Occipital lobe (tissue), 2 donors: Measurements from ENCODE around the gene CC2D2B. TPM values are rescaled to one million over a fixed set of nuclear protein-coding genes. Genes with fewer than 3 reads are reported as not detected.
A peak's percentile ranks its signal among the peaks of the same experiment; 100 is the strongest.
"Not testable (repeated sequence)": the region's sequence is repeated elsewhere in the genome, so short reads cannot be mapped to it uniquely, and the experiment has no call there.

Experiments
- DNase-seq: peaks from one replicate; lab custom pipeline; 2025; lab: John Stamatoyannopoulos, UW
- total RNA-seq: library from RNA; depleted of rRNA; stranded (reverse); fragments of >200 nt; gene quantifications from one replicate; pipeline ENCODE4 v1.2.3, GENCODE V29; 2014

The CC2D2B gene
- total RNA-seq, 1 donor from 2014 or later: 2.0 TPM

DNA sequence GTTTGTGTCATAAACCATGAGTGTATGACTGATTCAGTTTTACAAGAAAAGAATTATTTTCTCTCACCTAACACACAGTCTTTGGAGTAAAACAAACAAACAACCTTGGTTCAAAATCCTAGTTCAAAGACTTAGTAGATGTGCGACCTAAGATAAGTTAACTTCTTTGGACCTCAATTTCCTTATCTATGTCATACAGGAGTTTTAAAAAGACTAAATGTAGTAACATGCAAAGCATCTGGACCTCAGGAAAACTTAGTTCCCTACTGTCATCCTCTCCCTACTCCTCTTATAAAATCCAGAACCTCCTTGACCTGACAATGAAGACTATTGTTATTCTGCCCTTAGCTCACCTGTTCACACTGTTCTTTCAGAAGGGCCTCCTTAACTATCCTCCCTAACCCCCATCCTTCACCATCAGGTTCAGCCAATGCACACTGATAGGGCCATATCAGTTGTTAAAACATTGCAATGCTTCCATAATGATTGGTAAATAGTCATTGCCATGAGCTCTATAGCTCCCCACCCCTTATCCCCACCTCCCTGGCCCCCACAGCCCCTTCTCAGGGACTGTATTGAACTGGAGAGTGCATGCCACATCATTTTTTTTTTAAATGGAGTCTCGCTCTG lies 106.8 kb downstream of the CC2D2B start:
- DNase-seq: no peak

DNA sequence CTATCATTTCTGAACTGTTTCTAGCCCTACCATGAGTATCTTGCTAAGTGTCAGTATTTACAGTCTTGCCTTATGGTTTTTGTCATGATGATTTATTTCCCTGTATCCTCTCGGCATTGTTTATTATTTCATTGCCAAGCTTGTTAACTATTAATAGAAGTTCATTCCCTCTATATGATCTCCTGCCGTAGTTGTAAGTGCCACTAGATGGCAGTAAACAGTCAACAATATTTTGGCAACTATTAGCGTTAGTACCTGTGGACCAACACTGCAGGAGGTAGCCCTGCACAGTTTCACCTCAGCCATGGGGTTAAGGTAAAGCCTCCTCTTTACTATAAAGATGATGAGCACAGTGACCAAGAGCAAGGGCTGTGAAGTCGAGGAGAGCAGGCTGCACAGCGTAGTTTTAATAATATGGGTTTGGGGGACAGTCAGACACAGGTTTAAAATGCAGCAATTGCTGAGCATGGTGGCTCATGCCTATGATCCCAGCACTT lies 109.5 kb downstream of the CC2D2B start:
- DNase-seq: no peak

DNA sequence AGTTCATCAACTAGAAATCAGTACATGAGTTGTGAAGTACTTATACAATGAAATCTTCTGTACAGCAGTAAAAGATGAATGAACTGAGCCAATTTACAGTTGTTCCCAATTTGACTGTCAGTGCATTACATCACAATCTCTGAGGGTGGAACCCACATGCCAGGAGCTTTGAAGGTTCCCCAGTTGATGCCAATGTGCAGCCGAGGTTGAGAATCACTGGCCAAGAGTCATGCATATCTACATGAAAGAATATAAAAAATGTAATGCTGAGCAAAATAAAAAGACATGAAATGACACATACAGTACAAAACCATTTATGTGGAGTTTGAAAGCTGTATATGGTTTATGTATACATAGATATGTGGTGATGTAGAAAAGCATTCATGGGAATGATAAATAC lies 113.6 kb downstream of the CC2D2B start:
- no peak for DNase-seq

DNA sequence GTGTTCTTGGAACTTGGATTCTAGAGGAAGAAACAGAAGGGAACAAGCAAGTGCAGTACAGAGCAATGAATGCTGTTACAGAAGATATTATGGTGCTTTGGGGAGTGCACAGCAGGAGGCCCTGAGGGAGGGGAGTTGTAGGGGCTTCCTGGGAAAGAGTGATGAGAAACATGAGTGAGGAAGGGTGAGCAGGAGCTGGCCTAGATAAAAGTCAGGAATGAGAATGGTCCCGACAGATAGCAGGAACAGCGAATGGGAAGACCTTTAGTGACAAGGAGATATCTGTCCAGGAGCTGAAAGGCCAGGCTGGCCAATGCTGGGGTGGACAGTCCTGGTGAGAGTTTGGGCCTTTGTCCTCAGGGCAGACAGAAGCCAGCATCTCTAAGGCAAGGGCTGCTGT lies 115.0 kb downstream of the CC2D2B start:
- DNase-seq: no peak

DNA sequence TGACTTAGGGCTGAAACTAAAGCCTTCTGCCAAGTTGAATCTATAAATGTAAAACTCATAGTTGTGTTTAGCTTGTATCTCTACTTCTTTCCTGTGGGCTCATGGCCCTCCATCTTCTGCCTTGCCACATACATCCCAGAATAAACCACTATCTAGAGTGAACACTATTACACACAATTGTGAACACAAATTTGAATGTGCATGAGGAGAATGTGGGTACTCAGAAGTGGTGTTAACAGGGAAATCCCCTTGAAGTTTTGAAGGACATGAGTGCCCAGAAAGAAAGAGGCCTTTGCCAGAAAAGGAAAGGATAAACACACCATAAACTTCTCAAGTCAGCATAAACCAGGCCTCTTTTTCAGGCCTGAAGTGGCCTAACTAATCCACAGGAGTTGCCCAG lies 115.4 kb downstream of the CC2D2B start:
- no peak for DNase-seq

DNA sequence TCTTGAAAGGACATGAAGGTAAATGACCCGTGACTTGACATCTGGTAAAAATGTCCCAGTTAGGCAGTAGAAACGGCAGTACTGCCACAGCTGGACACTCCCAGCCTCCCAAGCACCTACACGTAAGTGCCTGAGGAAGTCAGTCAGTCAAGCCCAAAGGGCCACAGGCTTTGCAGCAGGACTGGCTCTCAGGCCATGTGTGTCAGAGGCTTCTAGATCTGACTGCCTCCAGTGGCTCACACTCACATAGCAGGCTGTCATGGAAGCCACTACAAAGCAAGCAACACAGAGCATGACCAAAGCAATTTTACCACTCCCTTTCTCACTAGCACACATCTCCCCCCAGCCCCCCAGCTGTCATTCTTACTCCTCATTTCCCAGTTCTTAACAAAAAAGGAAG lies 117.8 kb downstream of the CC2D2B start:
- no peak for DNase-seq

DNA sequence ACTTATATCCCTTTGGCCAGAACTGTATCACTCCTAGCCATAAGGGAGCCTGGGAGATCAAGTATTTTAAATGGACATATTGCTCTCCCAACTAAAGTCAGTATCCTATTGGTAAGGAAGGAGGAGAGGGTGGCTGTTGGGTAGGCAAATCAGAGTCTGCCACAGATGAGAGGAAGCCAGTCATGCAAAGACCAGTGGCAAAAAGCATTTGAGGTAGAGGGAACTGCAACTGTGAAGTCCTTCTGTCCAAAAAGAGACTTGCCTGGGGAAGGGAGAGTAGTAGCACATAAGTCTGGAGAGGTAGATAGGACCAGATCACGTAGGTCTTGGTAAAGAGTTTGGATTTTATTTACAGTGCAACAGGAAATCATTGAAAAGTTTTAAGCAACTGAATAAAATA lies 126.8 kb downstream of the CC2D2B start:
- no peak for DNase-seq

DNA sequence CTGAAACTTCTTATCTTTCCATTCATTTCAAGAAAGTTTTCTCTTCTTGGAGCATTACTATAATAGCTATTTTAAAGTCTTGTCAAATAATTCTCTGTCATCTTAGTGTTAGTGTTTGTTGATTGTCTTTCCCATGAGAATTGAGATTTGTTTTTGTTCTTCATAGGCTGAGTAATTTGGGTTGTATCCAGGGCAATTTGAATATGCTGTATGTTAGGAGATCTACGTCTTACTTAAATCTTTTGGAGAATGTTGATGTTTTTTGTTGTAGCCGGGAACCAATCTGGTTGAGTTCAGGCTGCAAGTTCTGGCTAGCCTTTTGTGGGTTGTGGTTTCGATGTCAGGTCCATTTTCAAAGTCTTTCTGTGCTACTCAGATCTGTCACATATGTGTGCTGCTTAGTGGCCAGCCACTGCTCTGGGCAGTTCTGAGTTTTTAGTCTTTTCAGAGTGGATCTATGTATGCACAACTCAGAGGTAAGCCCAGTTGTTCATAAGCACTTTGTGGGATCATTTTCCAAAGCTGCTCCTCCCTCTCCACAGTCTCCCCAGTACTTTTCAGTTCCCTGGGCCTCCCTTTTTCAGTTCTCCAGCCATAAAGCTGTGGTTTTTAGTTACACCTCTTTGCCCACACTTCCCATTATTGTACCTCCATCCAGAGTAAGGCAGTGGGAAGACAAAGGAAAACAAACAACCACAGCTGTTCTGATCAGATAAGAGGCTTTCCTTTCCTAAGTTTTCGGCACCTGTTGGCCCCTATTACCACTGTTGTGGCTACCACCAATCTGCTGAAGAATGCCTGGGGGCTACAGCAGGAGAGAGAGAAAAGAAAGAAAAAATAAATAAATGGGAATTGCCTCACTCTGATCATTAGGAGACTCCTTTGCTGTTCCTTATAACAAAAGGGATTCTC lies 131.0 kb downstream of the CC2D2B start:
- no peak for DNase-seq

DNA sequence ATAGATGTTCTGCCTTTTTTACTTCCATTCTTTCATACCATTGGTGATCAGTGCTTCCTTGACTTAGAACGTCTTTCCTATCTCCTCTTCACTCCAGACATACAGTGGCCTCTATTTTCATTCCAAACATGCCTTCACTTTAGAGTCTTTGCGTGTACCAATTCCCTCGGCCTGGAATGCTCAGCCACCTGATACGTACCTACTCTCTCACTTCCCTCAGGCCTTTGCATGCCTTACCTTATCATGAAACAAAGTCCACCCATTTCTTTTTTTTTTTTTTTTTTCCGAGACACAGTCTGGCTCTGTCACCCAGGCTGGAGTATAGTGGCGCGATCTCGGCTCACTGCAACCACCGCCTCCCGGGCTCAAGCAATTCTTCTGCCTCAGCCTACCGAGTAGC lies 133.4 kb downstream of the CC2D2B start:
- no peak for DNase-seq

DNA sequence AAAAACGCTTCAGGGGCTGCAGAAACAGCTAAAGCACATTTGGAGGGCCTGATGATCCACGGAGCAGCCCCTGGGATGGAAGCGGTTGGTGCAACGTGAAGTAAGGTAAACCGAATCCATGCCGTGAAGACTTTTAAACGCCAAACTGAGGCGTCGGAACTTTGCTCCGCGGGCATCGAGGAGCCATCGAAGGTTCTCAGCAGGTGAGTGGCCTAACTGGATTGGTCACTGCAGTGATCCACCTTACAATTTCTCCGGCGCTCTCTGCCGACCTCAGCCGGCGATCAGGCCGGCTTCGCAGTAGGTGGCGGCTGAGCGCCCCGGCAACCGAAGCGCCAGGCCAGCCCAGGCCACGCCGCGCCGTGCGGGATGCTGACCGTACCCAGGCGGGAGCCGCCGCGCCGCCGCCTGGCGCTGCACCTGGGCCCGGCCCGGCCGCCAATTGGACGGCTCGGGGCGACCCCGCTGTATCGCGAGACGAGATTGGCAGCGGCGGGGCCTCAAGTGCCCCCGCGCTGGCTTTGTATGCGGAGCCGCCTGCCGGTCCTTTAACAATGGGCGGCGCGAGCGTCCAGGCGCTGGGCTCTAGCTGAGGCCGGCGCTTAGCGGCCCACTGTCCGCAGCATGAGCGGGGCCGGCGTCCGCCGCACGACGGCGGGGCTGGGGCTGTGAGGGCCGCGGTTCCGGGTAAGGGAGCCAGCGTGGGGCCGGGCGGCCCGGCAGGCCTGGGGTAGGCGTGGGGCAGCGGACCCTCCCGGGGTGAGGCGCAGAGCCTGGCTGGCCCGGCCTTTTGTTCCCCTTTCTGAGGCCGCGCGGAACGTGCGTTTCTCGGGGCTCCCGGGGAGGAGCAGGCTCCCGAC lies 135.5 kb downstream of the CC2D2B start, which contains the start of gene CCNJ:
Gene CCNJ (plus strand): TSS at position 551 of the 860 bp plus-strand sequence. CDS start 811 bp downstream, outside the sequence.
- DNase-seq: peak; percentile 78

DNA sequence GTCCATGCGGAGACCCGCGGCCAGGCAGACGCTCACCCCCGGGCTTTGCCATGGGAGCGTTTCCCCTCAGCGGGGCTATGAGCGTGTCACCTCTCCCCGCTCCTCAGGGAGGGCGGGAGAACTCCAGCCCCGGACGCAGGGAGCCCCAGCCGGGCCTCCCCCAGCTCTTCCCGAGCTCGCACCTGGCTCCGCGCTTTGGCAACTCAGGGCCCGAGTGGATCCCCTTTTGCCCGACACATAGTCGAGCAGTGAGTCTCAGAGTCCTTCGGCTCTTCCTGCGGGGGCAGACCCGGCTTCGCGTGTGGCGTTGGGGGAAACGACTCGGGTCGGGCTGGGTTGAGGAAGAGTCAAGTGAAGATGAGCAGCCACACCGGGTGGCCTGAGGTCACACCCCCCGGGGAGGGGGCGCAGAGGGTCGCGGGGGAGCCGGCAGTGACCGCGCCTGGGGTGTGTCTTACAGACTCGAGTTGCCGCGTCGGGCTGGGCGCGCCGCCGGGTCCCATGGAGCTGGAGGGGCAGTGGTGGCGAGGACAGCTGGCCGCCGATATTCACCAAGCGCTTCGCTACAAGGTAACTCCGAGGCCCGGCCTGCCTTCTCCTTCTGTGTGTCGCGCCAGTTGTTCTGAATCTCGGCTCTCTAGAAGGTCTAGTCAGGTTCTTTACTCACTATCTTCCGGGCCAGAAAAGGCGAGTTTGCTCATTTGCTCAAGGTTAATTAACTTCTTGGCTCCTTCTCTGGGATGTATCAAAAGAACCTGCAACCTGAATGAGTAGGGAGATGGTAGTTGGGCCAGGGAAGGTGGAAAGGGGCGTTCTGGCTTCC lies 136.3 kb downstream of the CC2D2B start:
- peak; percentile 48 for DNase-seq

DNA sequence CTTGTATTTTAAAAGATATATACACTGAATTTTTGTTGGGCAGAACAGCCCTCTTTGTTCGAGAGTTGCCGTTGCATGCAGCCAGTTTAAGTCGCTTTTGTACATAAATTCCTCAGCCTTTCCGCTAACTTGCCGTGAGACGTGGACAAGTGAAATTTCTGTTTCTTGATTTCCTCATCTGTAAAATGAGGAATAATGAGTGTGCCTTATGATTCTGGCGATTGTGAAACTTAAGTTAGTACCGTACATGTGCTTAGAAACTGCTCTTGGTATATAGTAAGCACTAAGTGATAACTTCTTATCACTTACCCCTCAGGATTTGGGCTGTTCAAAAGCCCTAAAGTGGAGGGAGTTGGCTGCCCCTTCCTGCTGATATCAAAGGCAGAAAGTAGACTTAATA lies 137.0 kb downstream of the CC2D2B start:
- no peak for DNase-seq

DNA sequence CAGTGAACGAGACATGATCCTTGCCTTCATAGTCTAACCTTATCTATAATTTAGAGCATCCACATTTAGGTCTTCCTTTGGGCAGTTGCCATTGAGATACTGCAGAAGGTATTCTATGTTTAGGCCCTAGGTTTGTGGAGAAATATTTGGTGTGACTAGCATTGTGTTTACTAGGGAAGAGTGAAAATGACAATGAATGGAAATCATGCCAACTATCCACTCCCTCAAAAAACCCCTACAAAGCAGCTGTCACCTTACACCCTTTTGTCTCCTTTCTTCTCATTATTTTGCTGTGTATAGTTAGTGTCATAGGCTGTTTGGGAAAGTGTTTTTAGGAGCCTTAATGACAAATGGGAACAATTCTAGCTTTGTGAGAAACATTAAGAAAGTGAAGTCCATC lies 138.8 kb downstream of the CC2D2B start:
- no peak for DNase-seq

DNA sequence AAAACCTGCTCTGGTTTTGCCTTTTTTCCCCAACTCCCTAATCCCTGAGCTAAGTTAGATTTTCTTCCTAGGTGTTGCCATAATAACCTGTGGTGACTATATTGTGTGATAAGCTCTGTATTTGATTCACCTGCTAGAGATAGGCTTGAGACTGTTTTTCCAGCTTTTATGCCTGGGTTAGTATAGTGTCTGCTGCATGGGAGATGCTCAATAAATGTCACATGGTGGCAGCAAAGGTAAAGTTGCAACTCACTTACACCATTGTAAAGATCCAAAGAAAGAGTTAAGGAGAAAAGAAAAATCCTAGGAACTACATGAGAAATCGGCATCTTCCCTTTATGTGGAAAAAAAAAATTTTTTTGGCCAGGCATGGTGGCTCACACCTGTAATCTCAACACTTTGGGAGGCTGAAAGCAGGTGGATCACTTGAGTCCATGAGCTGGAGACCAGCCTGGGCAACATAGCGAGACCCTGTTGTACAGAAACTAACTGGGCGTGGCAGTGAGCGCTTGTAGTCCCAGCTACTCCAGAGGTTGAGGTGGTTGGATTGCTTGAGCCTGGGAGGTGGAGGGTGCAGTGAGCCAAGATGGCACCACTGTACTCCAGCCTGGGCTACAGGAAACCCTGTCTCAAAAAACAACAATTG lies 139.4 kb downstream of the CC2D2B start:
- no peak for DNase-seq

DNA sequence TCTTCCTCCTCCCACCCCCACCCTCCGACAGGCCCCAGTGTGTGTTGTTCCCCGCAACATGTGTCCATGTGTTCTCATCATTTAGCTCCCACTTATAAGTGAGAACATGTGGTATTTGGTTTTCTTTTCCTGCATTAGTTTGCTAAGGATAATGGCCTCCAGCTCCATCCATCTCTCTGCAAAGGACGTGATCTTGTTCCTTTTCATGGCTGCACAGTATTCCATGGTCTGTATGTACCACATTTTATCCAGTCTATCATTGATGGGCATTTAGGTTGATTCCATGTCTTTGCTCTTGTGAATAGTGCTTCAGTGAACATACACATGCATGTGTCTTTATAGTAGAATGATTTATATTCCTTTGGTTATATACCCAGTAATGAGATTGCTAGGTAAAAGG lies 140.2 kb downstream of the CC2D2B start:
- not testable (repeated sequence) for DNase-seq

DNA sequence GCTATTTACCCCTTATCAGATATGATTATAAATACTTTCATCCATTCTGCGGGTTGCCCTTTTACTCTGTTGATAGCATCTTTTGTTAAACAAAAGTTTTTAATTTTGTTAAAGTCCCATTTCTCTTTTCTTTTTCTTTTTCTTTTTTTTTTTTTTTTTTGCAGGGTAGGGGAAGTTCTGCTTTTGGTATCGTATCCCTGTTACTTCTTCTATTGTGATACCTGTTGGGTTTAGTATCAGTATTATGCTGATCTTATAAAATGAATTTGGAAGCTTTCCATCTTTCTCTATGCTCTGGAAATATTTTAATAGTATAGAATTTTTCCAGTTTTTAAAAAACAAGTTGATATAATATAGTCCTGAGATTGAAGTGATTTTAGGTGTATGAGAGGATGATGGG lies 141.6 kb downstream of the CC2D2B start:
- no peak for DNase-seq

DNA sequence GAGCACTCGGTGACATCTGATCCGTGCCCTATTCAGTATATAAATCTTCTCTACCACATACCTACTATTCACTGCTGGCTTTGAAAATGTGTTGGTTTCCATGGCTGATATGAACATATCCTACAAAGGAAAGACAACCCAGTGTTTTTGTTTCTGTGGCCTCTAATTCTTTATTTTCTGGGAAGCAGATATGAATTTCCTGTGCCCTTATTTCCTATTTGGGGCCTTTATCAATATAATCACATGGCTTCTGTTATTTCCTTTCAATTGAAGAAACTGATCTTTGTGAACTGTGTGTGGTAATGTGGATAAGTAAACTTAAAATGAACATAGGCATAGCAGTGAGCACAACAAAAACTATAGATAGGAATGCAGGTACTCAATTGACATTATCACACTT lies 146.2 kb downstream of the CC2D2B start:
- no peak for DNase-seq

DNA sequence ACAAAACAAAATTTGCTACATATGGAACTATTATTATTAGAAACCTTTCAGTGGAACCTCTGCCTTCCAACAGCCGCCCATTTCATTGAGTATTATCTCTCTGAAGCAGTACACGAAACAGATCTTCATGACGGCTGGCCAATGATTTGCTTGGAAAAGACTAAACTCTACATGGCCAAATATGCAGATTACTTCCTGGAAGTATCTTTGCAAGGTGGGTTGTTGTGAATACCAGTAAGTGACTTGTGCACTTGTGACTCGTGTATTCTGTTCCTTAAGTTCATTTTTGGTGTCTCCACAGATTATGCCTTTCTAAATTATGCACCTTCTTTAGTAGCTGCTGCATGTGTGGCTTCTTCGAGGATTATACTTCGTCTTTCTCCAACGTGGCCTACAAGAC lies 149.0 kb downstream of the CC2D2B start:
- DNase-seq: no peak

DNA sequence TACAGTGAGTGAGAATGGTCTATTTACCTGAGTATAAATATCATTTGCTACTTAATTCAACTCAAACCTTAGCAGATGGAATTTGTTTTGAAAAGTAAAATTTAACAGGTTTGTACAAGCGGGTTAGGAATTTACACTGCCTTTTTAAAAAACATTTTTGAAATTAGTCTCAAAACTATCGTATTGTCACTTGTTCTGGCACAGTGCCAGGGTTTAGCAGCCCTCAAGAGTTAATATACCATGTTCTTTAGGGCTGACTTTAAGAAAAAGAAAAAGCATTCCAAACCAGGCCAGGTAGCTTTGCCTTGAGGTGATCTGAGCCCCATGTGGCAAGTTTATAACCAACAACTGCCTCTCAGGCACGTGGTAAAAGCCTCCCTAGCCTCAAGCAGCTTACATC lies 153.5 kb downstream of the CC2D2B start:
- no peak for DNase-seq

DNA sequence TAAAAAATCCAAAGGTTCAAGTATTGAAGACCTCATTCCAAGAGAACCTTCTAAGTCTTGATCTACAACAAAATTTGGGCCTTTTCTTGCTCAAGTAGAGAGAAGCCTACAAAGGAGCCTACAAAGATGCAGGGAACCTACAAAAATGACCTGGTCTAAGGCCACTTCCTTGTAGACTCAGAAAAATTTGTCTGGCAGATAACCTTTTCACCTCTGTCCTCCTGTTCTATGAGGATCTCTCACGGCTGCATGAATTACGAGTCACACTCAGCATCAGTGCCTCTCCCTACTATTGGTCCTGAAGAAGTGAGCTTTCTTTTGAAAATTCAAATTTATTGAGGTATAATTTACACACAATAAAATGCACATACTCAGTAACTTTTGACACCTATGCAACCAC lies 164.9 kb downstream of the CC2D2B start:
- DNase-seq: no peak
